Measurements from ENCODE around the gene AIFM1.

DNA sequence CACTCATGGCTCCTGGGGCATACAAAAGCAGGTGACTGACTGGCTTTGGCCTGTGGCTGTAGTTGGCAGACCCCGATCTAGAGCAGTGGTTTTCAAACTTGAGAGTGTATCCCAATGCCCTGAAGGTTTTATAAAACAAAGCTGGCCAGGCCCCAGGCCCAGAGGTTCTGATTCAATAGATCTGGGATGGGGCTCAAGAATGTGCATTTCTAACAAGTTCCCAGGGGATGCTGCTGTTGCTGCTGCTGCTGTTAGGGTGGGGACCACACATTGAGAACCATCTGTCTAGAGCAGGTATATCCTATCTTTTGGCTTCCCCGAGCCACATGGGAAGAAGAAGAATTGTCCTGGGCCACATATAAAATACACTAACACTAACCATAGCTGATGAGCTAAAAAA is 7.3 kb downstream of the AIFM1 start:
- TF ChIP-seq, protein P1, sequence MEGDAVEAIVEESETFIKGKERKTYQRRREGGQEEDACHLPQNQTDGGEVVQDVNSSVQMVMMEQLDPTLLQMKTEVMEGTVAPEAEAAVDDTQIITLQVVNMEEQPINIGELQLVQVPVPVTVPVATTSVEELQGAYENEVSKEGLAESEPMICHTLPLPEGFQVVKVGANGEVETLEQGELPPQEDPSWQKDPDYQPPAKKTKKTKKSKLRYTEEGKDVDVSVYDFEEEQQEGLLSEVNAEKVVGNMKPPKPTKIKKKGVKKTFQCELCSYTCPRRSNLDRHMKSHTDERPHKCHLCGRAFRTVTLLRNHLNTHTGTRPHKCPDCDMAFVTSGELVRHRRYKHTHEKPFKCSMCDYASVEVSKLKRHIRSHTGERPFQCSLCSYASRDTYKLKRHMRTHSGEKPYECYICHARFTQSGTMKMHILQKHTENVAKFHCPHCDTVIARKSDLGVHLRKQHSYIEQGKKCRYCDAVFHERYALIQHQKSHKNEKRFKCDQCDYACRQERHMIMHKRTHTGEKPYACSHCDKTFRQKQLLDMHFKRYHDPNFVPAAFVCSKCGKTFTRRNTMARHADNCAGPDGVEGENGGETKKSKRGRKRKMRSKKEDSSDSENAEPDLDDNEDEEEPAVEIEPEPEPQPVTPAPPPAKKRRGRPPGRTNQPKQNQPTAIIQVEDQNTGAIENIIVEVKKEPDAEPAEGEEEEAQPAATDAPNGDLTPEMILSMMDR (conservative IDR thresholded peaks at IDR 0.05; ENCODE audit: low read depth, low read length): no peak
- TF ChIP-seq EZH2 (IDR thresholded peaks at IDR 0.05; ENCODE audit: borderline replicate concordance, low read depth, low read length, poor library complexity, severe bottlenecking): no peak
